MM.1S (cell line): ENCODE measurements around the gene AGPAT1.

Experiments used
- CTCF ChIP-seq: fragments of 300-600 bp; sonication (generic); IDR thresholded peaks from 2 replicates; pipeline ENCODE4 v1.5.1; 2016; ENCODE audit warnings: antibody characterized with exemption, low read length, mixed read lengths
- EZH2phosphoT487 ChIP-seq: fragments of 300-600 bp; sonication (generic); IDR thresholded peaks from 2 replicates; pipeline ENCODE4 v1.6.1; 2018; ENCODE audit warnings: antibody characterized with exemption, low read length

DNA sequence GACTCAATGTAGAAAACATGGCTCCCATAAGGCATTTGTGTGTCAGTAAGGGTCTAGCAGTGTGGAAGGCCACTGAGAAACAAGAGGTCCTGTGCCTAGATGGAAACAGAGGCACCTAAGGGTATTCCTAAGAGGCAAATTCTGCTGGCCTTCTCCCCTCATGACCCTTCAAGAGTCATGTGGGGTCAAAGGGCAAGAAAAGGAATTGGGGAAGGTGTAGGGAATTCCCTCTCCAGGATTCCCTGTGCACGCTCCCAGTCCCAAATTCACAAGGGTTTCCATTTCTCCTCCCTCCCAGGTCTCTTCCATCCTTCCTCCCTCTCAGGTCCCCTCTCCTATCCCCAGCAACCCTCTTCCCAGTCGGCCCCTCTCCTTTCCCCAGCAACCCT, 568 bp downstream of the AGPAT1 start:
- TF ChIP-seq CTCF = no peak
- no peak for TF ChIP-seq EZH2phosphoT487
